Small intestine (tissue), 7 donors: ENCODE results near the gene LRRC7. TPM values are rescaled to one million over a fixed set of nuclear protein-coding genes. Genes with fewer than 3 reads are reported as not detected.

Experiments used
- DNase-seq, 2 donors: peaks; one replicate each; pipeline versions ENCODE4 v3.0.0 to v3.0.0-alpha.2; 2013
- FAIRE-seq: peaks from 2 replicates; lab custom pipeline; 2012; peaks lifted over from hg19 to GRCh38; lab: Jason Lieb, UNC
- H3K27ac ChIP-seq, 3 donors: one replicate each; pipeline ENCODE4 v1.5.1; 2013; ENCODE audit warnings: low read length in 2 of 3, mild to moderate bottlenecking in 2 of 3, control low read depth in 1 of 3, inconsistent platforms in 1 of 3, low read depth in 1 of 3, moderate library complexity in 1 of 3
- H3K27me3 ChIP-seq, 3 donors: one replicate each; pipeline ENCODE4 v1.6.1; 2013; ENCODE audit warnings: low read length in 3 of 3, inconsistent platforms in 1 of 3; ENCODE audit not compliant: control insufficient read depth in 3 of 3, insufficient read depth in 3 of 3
- H3K36me3 ChIP-seq, 3 donors: one replicate each; pipeline ENCODE4 v1.6.1; 2013; ENCODE audit warnings: low read length in 3 of 3, inconsistent platforms in 1 of 3, low read depth in 1 of 3, mild to moderate bottlenecking in 1 of 3, moderate library complexity in 1 of 3; ENCODE audit not compliant: control insufficient read depth in 3 of 3, insufficient read depth in 2 of 3
- H3K4me1 ChIP-seq, 3 donors: one replicate each; pipeline ENCODE4 v1.6.1; 2013; ENCODE audit warnings: low read length in 2 of 3, inconsistent platforms in 1 of 3, low read depth in 1 of 3, mild to moderate bottlenecking in 1 of 3, moderate library complexity in 1 of 3; ENCODE audit not compliant: control insufficient read depth in 3 of 3, insufficient read depth in 2 of 3
- H3K4me3 ChIP-seq, 3 donors: one replicate each; pipeline ENCODE4 v1.5.1; 2013; ENCODE audit warnings: low read length in 3 of 3, control low read depth in 1 of 3, inconsistent platforms in 1 of 3, low read depth in 1 of 3, mild to moderate bottlenecking in 1 of 3, moderate library complexity in 1 of 3
- H3K9me3 ChIP-seq, 2 donors: one replicate each; pipeline ENCODE4 v1.6.1; 2013; ENCODE audit warnings: low read depth in 1 of 2, low read length in 1 of 2; ENCODE audit not compliant: control insufficient read depth in 2 of 2, insufficient read depth in 1 of 2
- WGBS, 3 donors: extraction: QIAGEN DNeasy Blood & Tissue Kit; methylation state at CpG; one replicate each; pipeline ENCODE4 v1.1.7; 2013; 5-methylcytosine and 5-hydroxymethylcytosine counted together
- polyA plus RNA-seq, 4 donors: library from polyadenylated mRNA; stranded (reverse) in 3 of 4; unstranded in 1 of 4; fragments of 200-250 nt in 3 of 4; fragments of 120-200 nt in 1 of 4; gene quantifications; one replicate each; pipeline versions ENCODE4 v1.2.1 to v1.2.3, GENCODE V29; 2013
- donor health status: healthy with polysubstance abuse.
- donor health status: control.
- donor health status: control.
- donor health status: Bipolar disorder and iron deficiency.
- donor health status: healthy.

The LRRC7 gene
- polyA plus RNA-seq, 4 donors = 0.33 to 2.2 TPM; not detected in 2

DNA sequence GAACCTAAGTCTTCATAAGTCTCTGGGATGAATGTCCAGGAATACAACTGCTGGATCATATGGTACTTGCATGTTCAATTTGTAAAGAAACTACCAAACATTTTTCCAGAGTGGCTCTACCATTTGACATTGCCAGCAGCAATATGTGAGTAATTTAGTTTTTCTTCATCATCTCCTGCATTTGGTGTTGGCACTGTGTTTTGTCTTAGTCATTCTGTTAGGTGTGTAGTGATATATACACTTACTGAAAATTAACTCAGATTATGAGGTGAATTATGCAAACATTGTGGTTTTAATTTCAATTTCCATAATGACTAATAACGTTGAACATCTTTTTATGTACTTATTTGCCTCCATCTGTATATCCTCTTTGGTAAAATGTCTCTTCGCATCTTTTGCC is 499.0 kb downstream of the LRRC7 start:
- WGBS, 3 donors = 52 to 68% (median 53%) methylated on average over 2 of the region's 2 CpGs
- no peak overlapping the region for H3K27ac ChIP-seq
- no peak overlapping the region for H3K4me3 ChIP-seq
- FAIRE-seq (no peak), DNase-seq (no peak)
- H3K36me3 ChIP-seq = no peaks in the 10 kb centered on the region
- no peaks in the 10 kb centered on the region for H3K4me1 ChIP-seq
- H3K9me3 ChIP-seq = no peaks in the 10 kb centered on the region
- H3K27me3 ChIP-seq = no peaks in the 10 kb centered on the region

- 47 to 49% (median 48%) methylated on average over 4 of the region's 4 CpGs for whole genome bisulfite sequencing, 3 donors
- FAIRE-seq (no peak), DNase-seq (peak in 1 of 2 donors; percentile 8)
- no peaks in the 10 kb centered on the region for H3K36me3 ChIP-seq
- no peaks in the 10 kb centered on the region for H3K4me1 ChIP-seq
- no peak overlapping the region for H3K4me3 ChIP-seq
- H3K27ac ChIP-seq = no peak overlapping the region
- H3K9me3 ChIP-seq = no peaks in the 10 kb centered on the region
- no peaks in the 10 kb centered on the region for H3K27me3 ChIP-seq
Observed at GRCh38 chr1:70071601-70072000, 503.9 kb downstream of the LRRC7 start.

- FAIRE-seq = no peak
Observed at GRCh38 chr1:70072231-70072751, 504.6 kb downstream of the LRRC7 start.

GRCh38 chr1:70075761-70076160 is 508.0 kb downstream of the LRRC7 start:
- no peaks in the 10 kb centered on the region for H3K9me3 ChIP-seq
- 76 to 79% (median 78%) methylated on average over 7 of the region's 7 CpGs for WGBS, 3 donors
- no peaks in the 10 kb centered on the region for H3K36me3 ChIP-seq
- no peak for FAIRE-seq
- H3K27ac ChIP-seq = no peak overlapping the region
- no peak for DNase-seq
- no peaks in the 10 kb centered on the region for H3K4me1 ChIP-seq
- no peaks in the 10 kb centered on the region for H3K27me3 ChIP-seq
- H3K4me3 ChIP-seq = no peak overlapping the region

More at GRCh38 chr1:70072231-70072751, 504.6 kb downstream of the LRRC7 start:
- DNase-seq = no peak
- Histone ChIP-seq H3K36me3 (no peaks in the 10 kb centered on the region), H3K27me3 (no peaks in the 10 kb centered on the region), H3K4me3 (no peak overlapping the region), H3K9me3 (no peaks in the 10 kb centered on the region), H3K27ac (no peak overlapping the region), H3K4me1 (no peaks in the 10 kb centered on the region)

- H3K27me3 ChIP-seq = no peaks in the 10 kb centered on the region
- WGBS, 3 donors = 22 to 56% (median 29%) methylated on average over 1 of the region's 1 CpG
- FAIRE-seq (no peak), DNase-seq (no peak)
- no peaks in the 10 kb centered on the region for H3K4me1 ChIP-seq
- H3K4me3 ChIP-seq = no peak overlapping the region
- H3K27ac ChIP-seq = no peak overlapping the region
- no peaks in the 10 kb centered on the region for H3K9me3 ChIP-seq
- H3K36me3 ChIP-seq = no peaks in the 10 kb centered on the region
Observed at GRCh38 chr1:70077066-70077465, 509.3 kb downstream of the LRRC7 start.

- no peak for FAIRE-seq
- Histone ChIP-seq H3K4me1 (no peaks in the 10 kb centered on the region), H3K36me3 (no peaks in the 10 kb centered on the region), H3K27ac (no peak overlapping the region), H3K27me3 (no peaks in the 10 kb centered on the region), H3K9me3 (no peaks in the 10 kb centered on the region), H3K4me3 (no peak overlapping the region)
- WGBS, 3 donors = 55 to 84% (median 82%) methylated on average over 2 of the region's 2 CpGs
- no peak for DNase-seq
Observed at GRCh38 chr1:70079546-70079945, 511.8 kb downstream of the LRRC7 start.

DNA sequence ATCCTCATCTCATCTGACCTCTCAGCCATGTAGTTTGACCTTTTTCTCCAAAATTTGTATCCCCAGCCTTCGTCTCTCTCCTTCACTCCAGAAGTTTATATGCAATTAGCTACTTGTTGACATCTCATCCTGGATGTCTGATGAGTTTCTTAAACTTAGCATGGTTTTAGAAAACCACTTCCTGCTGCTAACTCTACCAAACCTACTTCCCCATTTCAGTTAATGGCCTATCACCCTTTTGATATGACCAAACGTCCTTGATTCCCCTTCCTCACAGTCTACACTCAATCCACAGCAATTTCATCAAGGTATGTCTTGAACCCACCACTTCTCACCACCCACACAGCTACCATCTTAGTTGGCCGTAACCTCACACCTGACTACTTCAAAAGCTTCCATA is 515.8 kb downstream of the LRRC7 start:
- Histone ChIP-seq H3K9me3 (no peaks in the 10 kb centered on the region), H3K27me3 (no peaks in the 10 kb centered on the region), H3K4me1 (no peaks in the 10 kb centered on the region), H3K36me3 (no peaks in the 10 kb centered on the region), H3K4me3 (no peak overlapping the region), H3K27ac (no peak overlapping the region)
- FAIRE-seq (no peak), DNase-seq (no peak)
- WGBS, 3 donors = 43 to 57% (median 44%) methylated on average over 3 of the region's 3 CpGs

GRCh38 chr1:70084314-70084915 is 516.7 kb downstream of the LRRC7 start:
- no peaks in the 10 kb centered on the region for H3K36me3 ChIP-seq
- no peaks in the 10 kb centered on the region for H3K27me3 ChIP-seq
- no peaks in the 10 kb centered on the region for H3K9me3 ChIP-seq
- no peak overlapping the region for H3K27ac ChIP-seq
- H3K4me3 ChIP-seq = no peak overlapping the region
- FAIRE-seq (no peak), DNase-seq (no peak)
- H3K4me1 ChIP-seq = no peaks in the 10 kb centered on the region
- WGBS, 3 donors = 78 to 89% (median 82%) methylated on average over 1 of the region's 1 CpG

- Histone ChIP-seq H3K4me1 (no peaks in the 10 kb centered on the region), H3K4me3 (no peak overlapping the region), H3K27me3 (no peaks in the 10 kb centered on the region), H3K36me3 (no peaks in the 10 kb centered on the region), H3K9me3 (no peaks in the 10 kb centered on the region), H3K27ac (no peak overlapping the region)
- no peak for DNase-seq
- peak; percentile 19 for FAIRE-seq
Observed at GRCh38 chr1:70085521-70085920, 517.8 kb downstream of the LRRC7 start.
